HL-60 (cell line): ENCODE data around the gene SLC38A8.

Experiments used
- GABPA ChIP-seq: IDR thresholded peaks from 2 replicates; pipeline ENCODE4 v1.6.1; 2012; ENCODE audit warnings: low read depth
- POLR2AphosphoS5 ChIP-seq: IDR thresholded peaks from 2 replicates; pipeline ENCODE4 v1.6.1; 2012; ENCODE audit warnings: low read depth
- REST ChIP-seq: IDR thresholded peaks from 2 replicates; pipeline ENCODE4 v1.6.1; 2012; ENCODE audit warnings: low read depth; ENCODE audit not compliant: insufficient replicate concordance
- TF ChIP-seq, protein P1 (sequence below): IDR thresholded peaks from one replicate; pipeline ENCODE4 v1.5.1; 2011; ENCODE audit warnings: low read length, control low read depth, inconsistent platforms; ENCODE audit not compliant: insufficient read depth

GRCh38 chr16:84014570-84015327 lies 27.8 kb downstream of the SLC38A8 start:
- TF ChIP-seq, protein P1, sequence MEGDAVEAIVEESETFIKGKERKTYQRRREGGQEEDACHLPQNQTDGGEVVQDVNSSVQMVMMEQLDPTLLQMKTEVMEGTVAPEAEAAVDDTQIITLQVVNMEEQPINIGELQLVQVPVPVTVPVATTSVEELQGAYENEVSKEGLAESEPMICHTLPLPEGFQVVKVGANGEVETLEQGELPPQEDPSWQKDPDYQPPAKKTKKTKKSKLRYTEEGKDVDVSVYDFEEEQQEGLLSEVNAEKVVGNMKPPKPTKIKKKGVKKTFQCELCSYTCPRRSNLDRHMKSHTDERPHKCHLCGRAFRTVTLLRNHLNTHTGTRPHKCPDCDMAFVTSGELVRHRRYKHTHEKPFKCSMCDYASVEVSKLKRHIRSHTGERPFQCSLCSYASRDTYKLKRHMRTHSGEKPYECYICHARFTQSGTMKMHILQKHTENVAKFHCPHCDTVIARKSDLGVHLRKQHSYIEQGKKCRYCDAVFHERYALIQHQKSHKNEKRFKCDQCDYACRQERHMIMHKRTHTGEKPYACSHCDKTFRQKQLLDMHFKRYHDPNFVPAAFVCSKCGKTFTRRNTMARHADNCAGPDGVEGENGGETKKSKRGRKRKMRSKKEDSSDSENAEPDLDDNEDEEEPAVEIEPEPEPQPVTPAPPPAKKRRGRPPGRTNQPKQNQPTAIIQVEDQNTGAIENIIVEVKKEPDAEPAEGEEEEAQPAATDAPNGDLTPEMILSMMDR: no peak
- TF ChIP-seq POLR2AphosphoS5 (no peak), GABPA (no peak), REST (no peak)
